HG02759 (cell line): ENCODE results near the gene MAPK1IP1L.
A peak's percentile ranks its signal among the peaks of the same experiment; 100 is the strongest.

Experiments used
- ATAC-seq: cut with Tn5 transposase; IDR thresholded peaks from one replicate; pipeline ENCODE4 v1.9.1; 2021; ENCODE audit warnings: mild to moderate bottlenecking, moderate library complexity; ENCODE audit not compliant: unreplicated experiment

Gene MAPK1IP1L

DNA sequence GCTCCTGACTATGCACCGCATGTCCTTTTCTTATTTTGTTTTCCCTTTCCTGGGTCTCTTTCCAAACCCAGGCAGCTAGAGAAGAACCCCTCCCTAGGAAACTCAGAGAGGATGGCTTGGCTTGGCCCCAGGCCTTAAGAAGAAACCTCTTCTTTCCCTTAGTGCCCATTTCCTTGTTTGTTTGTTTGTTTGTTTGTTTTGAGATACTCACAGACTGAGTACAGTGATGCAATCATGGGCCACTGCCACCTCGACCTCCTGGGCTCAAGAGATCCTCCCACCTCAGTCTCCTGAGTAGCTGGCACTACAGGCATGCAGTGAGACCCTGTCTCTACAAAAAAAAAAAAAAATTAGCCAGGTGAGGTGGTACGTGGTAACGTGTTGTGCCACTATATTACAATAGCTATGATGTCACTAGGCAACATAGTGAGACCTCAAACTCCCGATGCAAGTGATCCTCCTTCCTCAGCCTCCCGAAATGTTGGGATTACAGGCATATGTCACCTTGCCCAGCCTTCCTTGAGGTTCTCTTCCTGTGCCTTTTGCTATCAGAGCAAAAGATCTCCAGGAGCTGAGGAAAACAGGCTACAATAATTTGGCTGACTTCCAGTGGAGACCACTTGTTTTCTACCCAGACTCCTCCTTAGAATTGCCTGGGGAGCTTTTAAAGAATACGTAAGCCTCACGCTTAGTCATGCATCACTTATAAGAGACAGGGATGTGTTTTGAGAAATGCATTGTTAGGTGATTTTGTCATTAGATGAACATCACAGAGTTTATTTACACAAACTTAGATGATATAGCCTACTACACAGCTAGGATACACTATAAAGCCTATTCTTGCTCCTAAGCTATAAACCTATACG lies 43.1 kb downstream of the MAPK1IP1L start:
- ATAC-seq = no peak

DNA sequence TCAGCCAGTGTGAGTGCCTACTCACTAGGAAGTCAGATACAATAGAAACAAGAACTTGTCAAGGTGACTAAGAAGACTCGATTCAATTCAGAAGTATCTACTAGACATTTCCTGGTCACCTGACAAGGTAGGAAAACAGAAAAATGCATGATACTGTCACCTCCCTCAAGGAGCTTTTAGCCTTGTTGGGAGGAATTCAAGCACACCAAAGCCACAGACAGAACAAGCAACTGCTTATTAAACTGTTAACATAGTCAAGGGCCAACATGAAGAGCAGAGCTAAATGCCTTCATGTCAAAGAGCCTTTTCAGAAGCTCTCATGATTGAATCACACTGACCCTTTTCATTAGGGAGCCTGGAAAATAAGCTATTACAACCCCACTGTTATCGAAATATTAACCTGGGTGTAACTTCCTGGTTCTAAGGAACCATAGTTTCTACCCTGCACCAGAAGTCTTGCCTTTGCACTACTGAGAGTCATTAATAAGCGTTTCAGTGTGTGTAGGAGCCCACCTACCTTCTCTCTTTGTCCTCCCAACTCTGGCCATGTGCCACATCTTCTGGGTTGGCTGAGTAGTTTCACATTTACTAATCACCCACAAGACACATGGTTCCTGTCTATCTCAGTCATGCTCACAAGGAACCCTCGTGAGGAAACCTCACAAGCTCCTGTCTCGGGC lies 46.6 kb downstream of the MAPK1IP1L start:
- peak; percentile 75 for ATAC-seq

DNA sequence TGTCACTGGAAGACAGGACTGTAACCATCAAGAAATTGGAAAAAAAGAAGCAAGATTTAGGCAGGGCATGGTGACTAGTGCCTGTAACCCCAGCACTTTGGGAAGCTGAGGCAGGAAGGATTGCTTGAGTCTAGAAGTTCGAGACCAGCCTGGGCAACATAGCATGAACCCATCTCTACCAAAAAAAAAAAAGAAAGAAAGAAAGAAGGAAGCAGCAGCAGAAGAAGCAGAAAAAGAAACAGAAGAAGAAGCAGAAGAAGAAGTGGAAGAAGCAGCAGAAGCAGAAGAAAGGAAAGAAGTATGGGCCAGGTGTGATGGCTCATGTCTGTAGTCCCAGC lies 47.1 kb downstream of the MAPK1IP1L start:
- no peak for ATAC-seq

DNA sequence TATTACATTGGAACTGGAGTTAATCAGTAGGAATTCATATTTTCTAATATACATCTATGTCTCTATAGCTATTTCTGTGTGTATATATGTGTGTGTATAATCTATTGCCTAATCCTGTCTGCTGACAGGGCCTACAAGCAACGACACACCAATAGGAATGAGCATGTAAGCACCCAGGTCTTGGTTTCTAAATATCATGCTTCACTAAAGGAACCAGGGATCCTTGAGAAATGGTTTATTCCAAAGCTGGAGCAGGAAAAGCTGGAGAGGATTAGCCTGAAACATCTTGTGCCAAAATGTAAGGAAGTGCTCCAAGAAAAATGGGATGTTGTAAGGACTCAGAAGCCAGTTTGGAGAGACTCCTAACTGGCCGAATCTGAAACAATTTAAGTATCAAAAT lies 48.3 kb downstream of the MAPK1IP1L start:
- ATAC-seq = no peak

DNA sequence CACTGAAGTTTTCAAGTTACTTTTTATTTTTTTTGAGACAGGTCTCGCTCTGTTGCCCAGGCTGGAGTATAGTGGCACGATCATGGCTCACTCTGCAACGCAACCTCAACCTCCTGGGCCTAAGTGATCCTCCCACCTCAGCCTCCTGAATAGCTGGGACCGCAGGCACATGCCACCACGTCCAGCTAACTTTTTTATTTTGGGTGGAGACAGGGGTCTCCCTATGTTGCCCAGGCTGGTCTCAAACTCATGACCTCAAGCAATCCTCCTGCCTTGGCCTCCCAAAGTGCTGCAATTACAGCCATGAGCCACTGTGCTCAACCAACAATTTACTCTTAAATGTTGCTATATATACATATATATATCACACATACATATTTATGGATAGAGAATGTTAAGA lies 50.3 kb downstream of the MAPK1IP1L start:
- ATAC-seq = no peak

DNA sequence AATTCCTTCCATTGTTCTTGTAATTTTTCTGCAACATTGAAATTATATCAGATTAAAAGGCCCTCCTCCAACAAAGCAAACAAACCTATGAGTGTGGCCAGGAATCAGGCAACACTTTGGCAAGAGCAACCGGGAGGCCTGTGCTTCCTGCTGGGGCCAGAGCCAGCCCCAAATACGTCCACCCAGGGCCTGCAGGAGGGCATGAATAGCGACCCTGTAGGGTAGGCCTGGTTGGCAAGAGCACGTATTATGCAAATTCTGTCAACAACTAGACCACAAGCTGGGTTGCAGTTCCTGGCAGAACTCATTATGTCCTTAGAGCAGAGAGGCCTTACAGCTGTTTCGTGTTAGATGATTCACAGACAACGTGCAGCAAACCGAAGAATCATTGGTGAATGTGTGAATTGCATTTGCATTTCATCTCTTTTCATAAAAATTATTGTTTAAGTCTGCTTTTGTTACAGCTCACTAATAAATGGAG lies 50.7 kb downstream of the MAPK1IP1L start:
- ATAC-seq = peak; percentile 66

DNA sequence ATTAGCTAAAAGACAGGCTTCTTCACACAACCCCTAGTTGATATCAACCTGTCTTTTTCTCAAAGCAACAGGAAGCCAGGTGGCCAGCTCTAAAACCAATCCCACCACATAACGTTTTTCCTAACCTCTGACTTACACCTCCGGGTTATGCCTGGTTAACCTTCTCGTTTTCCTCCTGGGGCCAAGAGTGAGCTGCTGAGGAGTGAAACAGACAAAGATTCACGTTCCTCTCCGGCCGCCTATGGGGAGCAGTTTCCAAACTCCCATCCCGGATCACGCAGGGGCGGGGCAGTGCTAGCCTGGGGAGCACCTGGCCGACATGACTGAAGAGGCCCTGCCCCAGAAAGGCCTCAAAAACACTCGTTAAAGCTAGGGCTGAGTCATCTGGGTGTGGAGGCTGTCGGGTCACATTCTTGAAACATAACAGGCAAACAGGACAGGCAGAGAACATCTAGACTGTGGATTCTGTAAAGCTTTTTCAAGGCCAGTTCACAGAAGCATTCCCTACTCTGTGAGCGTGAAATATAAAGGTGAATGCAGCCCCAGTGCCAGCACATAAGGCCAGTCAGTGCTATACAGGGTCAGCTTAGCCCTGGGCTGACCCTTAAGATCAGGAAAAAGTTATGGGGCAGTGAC lies 51.7 kb downstream of the MAPK1IP1L start:
- ATAC-seq = peak; percentile 37

DNA sequence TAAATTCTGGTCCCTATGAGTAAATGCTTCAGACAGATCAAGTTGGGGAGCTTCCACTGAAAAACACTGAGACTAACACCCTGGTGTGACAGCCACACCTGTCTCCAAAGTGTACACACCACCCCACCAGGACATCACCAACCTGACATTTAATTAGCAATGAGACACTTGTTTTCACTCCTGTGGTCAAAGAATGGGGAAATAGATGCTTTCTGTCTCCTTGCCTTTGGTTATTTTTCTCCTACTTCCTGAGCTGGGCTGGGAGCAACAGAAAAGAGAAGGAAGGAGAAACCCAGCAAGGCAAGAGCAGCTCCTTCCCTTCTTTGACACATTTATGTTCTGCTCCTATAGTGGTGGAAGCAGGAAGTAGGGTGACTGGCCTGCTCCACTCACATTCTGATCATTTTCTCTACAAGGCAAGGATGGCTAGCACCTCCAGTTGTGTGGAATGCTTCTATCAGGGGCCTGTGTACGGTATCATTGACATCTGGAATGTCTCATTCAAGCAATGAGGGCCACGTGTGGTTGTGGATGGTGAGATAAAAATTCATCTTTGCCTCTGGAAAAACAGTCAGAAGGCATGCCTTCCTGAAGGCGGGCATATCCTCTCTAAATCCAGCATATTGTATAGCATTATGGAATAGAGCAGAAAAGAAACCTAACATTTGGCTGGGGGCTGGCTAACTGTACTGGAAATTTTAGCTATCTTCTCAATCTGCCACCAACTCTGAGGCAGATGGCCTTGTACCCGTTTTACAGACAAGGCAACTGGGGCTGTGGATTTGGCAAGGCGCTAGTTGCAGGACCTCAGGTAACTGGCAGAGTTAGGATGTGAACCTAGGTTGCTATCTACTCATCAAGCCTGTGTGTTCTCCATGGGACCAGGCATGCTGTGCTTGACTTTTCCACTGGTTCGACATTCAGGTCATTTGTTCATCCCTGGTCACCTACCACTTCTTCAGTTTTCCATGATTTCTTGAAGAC lies 52.8 kb downstream of the MAPK1IP1L start:
- ATAC-seq = no peak

DNA sequence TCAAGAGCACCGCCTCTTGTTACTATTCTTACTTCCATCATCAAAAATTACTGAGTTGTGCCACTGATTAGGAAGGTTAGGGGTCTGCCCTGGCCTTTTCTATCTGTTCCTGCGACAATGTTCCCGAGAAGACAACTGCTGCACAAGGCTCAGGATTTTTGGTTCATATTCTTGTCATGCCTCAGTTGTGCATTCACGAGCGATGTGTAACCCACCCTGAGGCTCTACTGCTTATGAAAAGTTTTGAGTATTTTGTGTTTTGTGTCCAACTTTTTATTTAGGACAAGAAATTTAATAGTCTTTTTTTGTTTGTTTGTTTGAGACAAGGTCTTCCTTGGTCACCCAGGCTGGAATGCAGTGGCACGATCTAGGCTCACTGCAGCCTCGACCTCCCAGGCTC lies 54.5 kb downstream of the MAPK1IP1L start:
- no peak for ATAC-seq

DNA sequence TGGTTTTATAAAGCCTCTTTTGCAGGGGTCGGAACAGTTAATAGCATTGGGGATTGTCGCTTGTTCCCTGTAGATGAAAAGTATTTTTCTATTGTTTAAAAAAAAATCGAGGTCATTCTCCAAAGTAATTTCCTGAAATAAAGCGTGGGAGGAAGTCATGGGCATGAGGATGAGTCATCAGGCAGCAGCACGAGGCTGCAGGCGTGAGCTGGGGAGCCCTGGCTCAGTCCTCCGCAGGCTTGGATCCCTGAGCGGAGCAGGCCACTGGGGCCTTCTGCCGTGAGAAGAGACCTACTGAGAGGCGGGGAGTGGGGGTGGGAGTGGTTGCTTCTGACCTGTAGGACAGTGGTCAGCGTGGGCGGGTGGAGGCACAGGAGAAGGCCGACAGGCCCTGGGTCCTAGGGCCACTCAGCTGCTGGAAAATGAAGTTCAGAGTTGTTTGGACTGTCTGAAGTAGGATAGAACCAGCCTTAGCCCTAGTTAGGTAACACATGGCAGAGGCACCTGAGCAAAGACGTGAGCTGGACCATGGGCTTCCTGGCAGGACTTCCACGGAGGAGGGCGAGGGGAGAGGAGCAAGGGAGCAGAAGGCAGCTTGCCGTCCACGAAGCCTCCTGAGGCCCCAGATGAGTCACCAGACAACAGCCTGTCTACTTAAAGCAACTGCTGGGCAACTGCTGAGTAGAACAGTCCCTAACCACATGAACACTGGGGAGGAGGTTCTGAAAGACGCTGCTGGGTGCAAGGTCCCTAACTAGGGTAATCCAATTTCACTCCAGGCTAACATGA lies 56.5 kb downstream of the MAPK1IP1L start:
- peak; percentile 66 for ATAC-seq

DNA sequence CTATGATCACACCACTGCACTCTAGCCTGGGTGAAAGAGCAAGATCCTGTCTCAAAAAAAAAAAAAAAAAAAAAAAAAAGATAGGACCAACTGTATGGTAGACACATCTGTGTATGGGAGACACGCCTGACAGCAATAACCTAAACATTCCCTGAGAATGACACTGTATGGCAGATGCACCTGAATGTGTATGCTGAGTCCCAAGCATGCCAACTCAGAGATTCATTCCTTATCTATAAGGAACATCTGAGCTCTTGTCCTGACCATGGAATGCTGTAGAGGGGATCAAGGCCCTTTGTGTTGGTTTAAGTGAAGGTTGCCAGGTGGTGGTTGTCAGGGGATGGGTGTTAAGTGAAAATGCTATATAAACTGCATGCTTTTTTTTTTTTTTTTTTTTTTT lies 58.4 kb downstream of the MAPK1IP1L start:
- no peak for ATAC-seq

DNA sequence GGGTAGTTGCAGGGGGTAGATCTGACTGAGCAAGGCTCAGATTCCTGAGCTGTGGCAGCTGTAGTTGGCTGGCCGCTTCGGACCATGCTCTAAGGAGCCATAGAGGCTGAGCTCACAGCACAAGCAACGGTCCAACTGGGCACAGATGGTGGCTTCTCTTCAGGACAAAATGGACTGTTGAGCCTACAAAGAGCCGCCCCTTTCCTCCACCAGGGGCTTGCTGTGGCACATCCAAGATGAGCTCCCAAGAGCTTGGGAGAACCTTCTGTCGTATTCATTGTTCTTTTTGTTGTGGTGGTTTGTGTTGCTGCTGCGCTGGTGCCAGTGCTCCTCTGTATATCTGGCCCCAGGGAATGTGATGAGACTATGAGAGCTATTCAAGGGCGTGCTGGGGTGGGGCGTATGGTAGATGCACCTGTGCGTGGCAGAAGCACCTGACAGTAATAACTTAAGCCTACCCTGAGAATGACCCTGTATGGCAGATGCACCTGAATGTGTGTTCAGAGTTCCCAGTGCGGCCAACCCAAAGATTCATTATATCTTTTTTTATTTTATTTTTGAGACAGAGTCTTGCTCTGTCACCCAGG lies 59.8 kb downstream of the MAPK1IP1L start:
- ATAC-seq = no peak

DNA sequence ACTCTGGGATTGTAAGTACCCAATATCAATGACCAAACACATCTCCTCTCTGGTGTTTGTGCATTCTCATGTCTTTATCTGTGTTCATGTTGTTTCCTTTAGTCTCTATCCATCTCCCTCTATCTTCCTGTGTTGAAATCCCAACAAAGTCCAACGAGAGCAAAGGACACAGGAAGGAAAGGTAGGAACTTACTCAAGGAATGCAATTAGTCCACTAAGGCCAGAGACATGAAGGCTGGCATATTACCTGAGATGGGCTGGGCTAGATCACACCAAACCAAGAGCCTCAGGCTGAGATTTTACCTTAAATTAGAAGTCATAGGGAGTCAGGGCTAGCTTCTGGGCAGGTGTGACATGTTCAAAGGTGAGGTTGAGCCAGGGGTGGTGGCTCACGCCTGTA lies 63.3 kb downstream of the MAPK1IP1L start:
- ATAC-seq = no peak

DNA sequence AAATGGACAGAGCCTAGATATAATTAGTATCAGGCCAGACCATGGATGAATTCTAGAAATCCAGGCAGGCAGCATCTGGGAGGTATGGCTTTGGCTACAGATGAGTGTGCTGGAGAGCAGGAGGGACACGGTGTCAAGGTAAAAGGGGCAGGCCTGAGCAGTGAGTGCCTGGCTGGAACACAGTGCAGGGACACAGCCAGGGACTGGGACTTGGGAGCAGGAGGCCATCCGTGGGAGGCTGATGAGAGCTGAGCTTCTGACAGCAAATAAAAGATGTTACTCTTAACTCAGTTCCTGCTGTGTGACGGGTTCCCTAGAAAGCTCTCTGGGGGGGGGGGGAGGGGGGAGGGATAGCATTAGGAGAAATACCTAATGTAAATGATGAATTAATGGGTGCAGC lies 64.0 kb downstream of the MAPK1IP1L start:
- no peak for ATAC-seq

DNA sequence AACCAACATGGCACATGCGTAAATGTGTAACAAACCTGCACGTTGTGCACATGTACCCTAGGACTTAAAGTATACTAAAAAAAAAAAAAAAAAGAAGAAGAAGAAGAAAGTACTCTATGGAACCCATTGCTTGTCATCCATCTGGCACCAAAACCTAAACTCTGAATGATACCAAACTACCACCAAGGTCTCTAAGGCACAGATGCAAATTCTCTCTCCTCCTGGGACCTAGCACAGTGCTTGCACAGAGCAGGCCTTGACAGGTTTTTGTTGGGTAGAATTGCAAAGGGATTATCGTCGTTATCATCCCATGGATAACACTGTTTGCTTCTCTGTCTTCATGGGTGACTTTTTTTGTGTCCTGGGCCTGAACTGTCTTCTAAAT lies 64.4 kb downstream of the MAPK1IP1L start:
- ATAC-seq = no peak

DNA sequence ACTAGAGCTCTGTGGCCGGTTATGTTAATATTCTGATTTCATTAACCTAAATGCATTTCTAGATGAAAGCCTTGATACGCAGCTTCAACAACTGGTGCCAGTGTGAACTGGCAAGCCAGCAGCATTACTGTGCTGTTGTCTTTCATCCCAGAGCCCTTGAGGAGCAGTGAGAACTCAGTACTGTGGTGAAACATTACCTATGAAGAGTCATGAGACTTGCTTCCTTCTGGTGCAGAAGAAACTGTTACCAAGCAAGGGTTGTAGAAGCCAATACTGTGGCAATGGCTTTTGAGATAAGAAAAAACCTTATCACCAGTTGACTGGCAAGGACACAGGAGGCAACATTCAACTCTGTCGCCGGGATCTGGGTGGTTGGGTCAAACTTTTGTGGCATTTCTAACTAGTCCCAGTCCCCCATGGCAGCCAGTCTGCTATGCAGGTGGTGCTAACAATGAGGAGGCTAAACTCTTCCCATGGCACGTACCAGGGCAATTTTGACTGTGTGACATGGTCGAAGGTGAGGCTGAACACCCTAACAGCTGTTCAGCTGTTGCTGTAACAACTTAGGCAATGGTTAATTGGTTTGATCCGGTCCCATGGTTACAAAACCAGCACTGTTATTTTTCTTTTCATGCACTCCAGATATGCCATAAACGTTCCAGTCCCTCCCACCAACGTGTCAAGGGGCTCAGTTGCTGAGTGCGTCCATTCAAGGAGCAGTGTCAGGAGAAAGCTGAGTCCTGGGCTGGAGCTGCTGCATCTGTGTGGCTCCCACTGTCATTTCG lies 65.0 kb downstream of the MAPK1IP1L start:
- no peak for ATAC-seq

DNA sequence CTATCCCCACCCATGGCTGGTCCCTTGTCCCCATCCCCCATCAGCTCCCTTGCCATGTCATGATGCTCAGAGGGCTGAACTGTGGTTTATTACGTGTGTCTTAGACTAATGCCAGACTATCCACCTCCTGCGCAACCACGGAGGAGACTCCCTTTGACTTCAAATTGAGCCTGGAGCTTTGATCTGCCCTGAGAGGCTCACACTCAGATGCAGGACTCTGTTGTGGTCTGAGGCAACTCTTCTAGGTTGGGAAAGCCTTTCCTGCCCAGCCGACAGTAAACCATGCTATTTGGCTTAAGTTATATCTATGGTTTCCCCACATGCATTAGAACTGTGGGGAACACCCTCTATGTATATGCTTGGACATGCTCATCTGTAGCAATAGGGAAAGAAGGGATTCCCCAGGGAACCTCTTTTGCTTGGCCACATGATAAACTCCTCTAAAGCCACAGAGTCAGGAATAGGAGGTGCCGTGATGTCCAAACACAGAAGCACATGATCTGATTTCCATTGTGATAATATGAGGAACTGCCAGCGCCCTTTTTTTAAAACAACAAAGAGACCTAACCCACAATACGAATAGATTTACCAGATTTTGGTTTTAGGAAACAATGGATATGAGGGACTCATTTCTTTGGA lies 66.5 kb downstream of the MAPK1IP1L start:
- ATAC-seq = no peak

DNA sequence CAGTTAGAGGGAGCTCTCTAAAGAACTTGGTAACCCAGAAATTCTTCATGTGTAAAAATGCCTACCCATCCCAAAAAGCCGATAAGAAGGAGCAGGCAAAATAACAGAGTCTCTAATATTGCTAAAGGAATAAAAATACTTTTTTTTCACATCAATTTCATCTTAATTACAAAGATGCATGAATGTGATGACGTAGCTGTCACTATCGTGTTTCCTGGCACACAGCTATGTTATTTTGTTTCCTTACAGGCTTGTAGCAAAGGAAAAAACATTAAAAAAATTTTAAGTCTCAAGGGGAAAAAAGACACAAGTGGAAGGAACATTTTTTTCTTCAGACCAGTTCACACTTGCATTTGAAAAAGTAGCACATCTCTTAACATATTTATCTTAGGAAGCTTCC lies 67.3 kb downstream of the MAPK1IP1L start:
- ATAC-seq = no peak
